Activated CD8-positive, alpha-beta memory T cell treated with anti-CD3 and anti-CD28 coated beads, Interleukin-2, amount 50 U/mL, for 24 hours (primary cell): ENCODE measurements around the gene ARHGAP25.

ENCODE experiments used
- DNase-seq: peaks from one replicate; pipeline ENCODE4 v3.0.0-alpha.2; 2020; ENCODE audit errors: extremely low read depth

Gene ARHGAP25

GRCh38 chr2:68719912-68720311 lies 14.7 kb upstream of the ARHGAP25 start:
- no peak for DNase-seq

DNA sequence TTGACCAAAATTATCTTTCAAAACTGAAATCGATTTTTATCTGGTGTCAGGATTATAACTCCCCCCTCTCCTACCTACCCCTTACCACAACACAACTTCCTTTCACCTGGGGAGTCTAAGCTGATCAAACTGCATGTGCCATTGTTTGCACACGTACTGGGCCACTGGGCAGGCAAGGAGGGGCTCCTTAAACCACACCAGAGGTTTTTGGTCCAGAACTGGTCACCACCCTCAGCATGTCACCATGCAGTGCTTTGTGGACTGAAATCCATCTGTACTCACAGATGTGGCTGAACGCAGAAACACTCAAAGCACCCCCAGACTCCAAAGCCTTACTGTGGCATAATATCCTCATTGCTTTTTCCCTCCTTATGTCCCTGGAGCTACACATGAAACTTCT lies 13.9 kb upstream of the ARHGAP25 start:
- no peak for DNase-seq

DNA sequence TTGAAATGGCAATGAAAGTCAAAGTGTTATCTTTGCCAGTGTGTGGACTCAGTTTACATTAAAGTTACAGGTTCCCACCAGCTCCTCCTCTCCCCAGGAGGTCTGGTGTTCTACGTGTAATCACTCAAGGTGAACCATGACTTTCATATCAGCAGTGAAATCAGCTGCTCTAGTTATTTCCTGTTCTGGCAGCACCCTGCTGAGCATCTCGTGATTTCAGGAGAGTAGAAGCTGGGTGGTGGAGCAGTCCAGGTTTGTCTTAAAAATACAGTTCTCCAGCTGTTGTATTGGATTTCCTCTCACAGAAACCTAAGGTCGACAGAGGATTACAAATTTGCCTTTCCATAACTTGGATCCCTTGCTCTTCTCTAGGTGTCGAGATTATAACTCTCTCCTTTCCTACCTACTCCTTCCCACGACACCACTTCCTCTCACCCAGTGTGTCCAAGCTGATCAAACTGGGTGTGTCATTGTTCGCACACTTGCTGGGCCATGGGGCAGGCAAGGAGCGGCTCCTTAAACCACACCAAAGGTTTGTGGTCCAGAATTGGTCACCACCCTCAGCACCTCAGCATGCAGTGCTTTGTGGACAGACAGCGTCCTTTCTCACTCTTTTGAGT lies 13.0 kb upstream of the ARHGAP25 start:
- DNase-seq = no peak

DNA sequence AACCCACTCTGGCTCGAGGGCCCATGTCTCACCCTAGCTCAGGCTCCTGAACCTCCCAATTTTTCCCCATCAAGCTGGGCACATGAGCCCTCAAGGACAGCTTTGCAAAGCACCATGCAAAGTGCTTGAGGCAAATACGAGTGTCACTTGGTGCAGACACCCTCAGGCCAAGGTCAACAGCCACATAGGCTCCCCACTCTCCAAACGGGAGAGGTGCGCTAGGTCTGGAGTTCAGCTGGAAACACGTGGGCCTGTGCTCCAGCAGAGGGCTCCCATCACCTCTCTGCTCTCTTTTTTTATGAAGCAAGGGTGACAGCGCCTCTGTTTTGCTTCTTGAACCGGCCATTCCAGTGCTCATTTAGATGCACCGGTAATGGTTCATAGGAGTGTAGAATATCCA lies 11.9 kb upstream of the ARHGAP25 start:
- DNase-seq = no peak

GRCh38 chr2:68723181-68723580 lies 11.4 kb upstream of the ARHGAP25 start:
- no peak for DNase-seq

GRCh38 chr2:68726100-68726499 lies 8.5 kb upstream of the ARHGAP25 start:
- DNase-seq = no peak

- peak; percentile 75 for DNase-seq
These were observed 7.8 kb upstream of the ARHGAP25 start for GRCh38 chr2:68726608-68727367.

- no peak for DNase-seq
These were observed 6.8 kb upstream of the ARHGAP25 start for GRCh38 chr2:68727683-68728375.

- no peak for DNase-seq
These were observed 3.8 kb upstream of the ARHGAP25 start for GRCh38 chr2:68730828-68731227.

GRCh38 chr2:68732036-68732932 lies 2.3 kb upstream of the ARHGAP25 start:
- no peak for DNase-seq

DNA sequence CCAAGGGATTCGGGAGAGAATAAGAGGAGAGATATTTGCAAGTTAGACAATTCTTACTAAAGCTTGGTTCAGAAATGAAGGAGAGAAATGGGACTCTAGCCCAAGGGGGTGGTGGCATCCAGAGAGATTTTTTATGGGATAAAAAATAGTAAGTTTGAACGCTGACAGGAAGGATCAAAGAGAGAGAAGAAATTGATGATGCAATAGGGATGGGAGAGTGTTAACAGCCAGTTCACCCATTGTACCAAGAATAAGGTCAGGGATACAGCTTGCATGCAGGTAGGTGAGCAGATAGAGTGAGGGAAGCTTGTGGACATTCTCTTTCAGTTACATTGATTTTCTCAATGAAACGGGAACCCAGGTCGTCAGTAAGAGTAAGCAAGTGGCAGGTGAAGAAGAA lies 1.2 kb upstream of the ARHGAP25 start:
- no peak for DNase-seq

- DNase-seq = no peak
These were observed 435 bp upstream of the ARHGAP25 start for GRCh38 chr2:68734176-68734575.

- DNase-seq = no peak
These were observed 1.5 kb downstream of the ARHGAP25 start for GRCh38 chr2:68736086-68736485.

GRCh38 chr2:68737711-68738110 lies 3.1 kb downstream of the ARHGAP25 start:
- no peak for DNase-seq

GRCh38 chr2:68738906-68739594 lies 4.4 kb downstream of the ARHGAP25 start:
- no peak for DNase-seq

- no peak for DNase-seq
These were observed 5.2 kb downstream of the ARHGAP25 start for GRCh38 chr2:68739595-68740399.

- no peak for DNase-seq
These were observed 5.8 kb downstream of the ARHGAP25 start for GRCh38 chr2:68740400-68740914.

DNA sequence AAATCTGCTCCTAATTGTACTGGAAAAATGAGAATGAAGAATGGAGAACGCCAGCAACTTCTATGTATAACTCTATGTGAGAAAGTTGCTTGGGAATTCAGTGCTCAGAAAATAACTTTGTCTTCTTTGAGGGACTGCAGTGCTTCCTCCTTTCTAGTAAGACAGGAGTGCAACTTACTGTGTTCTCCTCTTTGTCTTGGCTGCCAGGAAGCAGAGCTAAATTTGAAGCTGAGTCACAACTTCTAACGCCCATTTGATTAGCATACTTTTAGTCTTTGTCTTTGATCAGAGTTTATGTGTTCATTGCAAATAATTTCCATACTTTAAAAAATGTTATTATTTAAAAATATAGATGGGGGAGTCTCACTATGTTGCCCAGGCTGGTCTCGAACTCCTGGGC lies 6.6 kb downstream of the ARHGAP25 start:
- no peak for DNase-seq

DNA sequence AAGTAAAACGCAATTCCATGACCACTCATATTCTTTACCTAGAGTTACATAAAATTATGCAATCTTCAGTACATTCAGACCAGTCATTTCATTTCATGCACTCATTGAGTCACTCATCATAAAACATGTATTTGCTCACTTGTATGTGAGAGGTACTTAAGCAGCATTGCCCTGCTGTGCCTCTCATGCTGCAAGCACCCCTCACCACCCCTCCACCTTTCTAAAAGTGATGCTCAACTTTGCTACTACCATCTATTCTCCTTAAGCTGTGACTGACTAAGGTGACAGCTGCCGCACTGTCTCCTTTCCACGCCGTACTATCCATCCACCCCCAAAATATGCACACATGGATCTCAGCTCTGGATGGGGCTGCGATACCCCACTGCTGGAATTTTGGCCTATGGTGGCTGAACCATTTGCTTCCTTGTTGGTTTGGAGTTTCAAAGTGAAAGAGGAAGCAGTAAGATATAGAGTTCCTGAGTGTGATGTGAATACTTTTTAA lies 7.2 kb downstream of the ARHGAP25 start:
- no peak for DNase-seq
